ENCODE data around the gene ADAM10. TPM values are rescaled to one million over a fixed set of nuclear protein-coding genes. Genes with fewer than 3 reads are reported as not detected.

ADAM10 gene
- total RNA-seq, 2 donors from 2014 or later: 191 to 211 TPM

DNA sequence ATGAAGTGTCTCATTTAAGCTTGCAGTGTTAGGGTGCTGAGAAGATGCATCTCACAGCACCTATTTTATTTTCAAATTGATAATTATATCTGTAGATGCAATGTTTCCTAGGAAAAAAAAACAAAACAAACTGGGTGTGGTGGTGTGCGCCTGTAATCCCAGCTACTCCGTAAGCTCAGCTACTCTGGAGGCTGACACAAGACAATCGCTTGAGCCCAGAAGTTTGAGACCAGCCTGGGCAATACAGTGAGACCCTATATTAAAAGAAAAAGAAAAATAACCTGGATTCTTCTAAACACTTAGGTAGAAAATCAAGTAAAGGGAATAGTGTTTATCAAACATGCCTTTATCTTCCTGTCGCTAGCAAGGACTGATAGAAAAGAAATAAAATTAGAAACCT lies 23.5 kb upstream of the ADAM10 start:
- no peaks in the 10 kb centered on the region for H3K36me3 ChIP-seq (ENCODE audit: control insufficient read depth, insufficient read depth, low read length)
- no peak overlapping the region for H3K4me3 Mint-ChIP-seq
- H3K9ac ChIP-seq (ENCODE audit: extremely low read depth, low read length, poor library complexity, severe bottlenecking): peak overlapping the region; percentile 26
- H3K9me3 Mint-ChIP-seq: no peaks in the 10 kb centered on the region
- no peaks in the 10 kb centered on the region for H3K4me1 ChIP-seq (ENCODE audit: control insufficient read depth, insufficient read depth, low read length)
- no peaks in the 10 kb centered on the region for H3K27me3 ChIP-seq (ENCODE audit: control insufficient read depth, insufficient read depth, low read length, poor library complexity, severe bottlenecking)
- H3K27me3 Mint-ChIP-seq (ENCODE audit: insufficient read depth): no peaks in the 10 kb centered on the region
- no peak for DNase-seq
- no peak overlapping the region for H3K27ac Mint-ChIP-seq
- WGBS, 2 experiments (ENCODE audit: insufficient coverage in 1 of 2, insufficient read length in 1 of 2): 90 to 92% methylated on average over 4 of the region's 4 CpGs
- H3K4me1 Mint-ChIP-seq: peaks cover 15% of the 10 kb centered on the region
- H3K4me3 ChIP-seq (ENCODE audit: low read length): peak overlapping the region; percentile 99
- no peak for TF ChIP-seq CTCF (conservative IDR thresholded peaks at IDR 0.05)
- H3K27ac ChIP-seq (ENCODE audit: low read depth, low read length): no peak overlapping the region
- H3K9me3 ChIP-seq (ENCODE audit: control insufficient read depth, low read length): no peaks in the 10 kb centered on the region
- peaks cover 3% of the 10 kb centered on the region for H3K36me3 Mint-ChIP-seq (ENCODE audit: low read depth)

DNA sequence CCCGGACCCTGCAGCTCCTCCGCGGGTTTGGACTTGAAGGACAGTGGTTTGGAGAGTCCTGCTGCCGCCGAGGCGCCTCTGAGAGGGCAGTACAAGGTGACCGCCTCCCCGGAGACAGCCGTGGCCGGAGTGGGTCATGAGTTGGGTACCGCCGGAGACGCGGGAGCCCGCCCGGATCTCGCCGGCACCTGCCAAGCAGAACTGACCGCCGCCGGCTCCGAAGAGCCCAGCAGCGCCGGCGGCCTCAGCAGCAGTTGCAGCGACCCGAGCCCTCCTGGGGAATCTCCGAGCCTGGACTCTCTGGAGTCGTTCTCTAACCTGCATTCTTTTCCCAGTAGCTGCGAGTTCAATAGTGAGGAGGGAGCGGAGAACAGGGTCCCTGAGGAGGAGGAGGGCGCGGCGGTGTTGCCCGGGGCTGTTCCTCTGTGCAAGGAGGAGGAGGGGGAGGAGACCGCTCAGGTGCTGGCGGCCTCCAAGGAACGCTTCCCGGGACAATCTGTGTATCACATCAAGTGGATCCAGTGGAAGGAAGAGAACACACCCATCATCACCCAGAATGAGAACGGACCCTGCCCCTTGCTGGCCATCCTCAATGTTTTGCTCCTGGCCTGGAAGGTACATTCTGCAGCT lies 22.2 kb upstream of the ADAM10 start:
- Histone ChIP-seq H3K36me3 (ENCODE audit: control insufficient read depth, insufficient read depth, low read length) (no peaks in the 10 kb centered on the region), H3K9ac (ENCODE audit: extremely low read depth, low read length, poor library complexity, severe bottlenecking) (peak overlapping the region; percentile 40), H3K27me3 (ENCODE audit: control insufficient read depth, insufficient read depth, low read length, poor library complexity, severe bottlenecking) (no peaks in the 10 kb centered on the region), H3K9me3 (ENCODE audit: control insufficient read depth, low read length) (no peaks in the 10 kb centered on the region), H3K27ac (ENCODE audit: low read depth, low read length) (peak overlapping the region; percentile 89), H3K4me3 (ENCODE audit: low read length) (peak overlapping the region; percentile 99), H3K4me1 (ENCODE audit: control insufficient read depth, insufficient read depth, low read length) (no peaks in the 10 kb centered on the region)
- DNase-seq: peak; percentile 83
- no peaks in the 10 kb centered on the region for H3K27me3 Mint-ChIP-seq (ENCODE audit: insufficient read depth)
- H3K36me3 Mint-ChIP-seq (ENCODE audit: low read depth): no peaks in the 10 kb centered on the region
- WGBS, 2 experiments (ENCODE audit: insufficient coverage in 1 of 2, insufficient read length in 1 of 2): 0% methylated on average over 8 to 39 of the region's 40 CpGs
- H3K27ac Mint-ChIP-seq: peak overlapping the region; percentile 92
- no peak overlapping the region for H3K4me3 Mint-ChIP-seq
- peaks cover 15% of the 10 kb centered on the region for H3K4me1 Mint-ChIP-seq
- no peaks in the 10 kb centered on the region for H3K9me3 Mint-ChIP-seq
- TF ChIP-seq CTCF (conservative IDR thresholded peaks at IDR 0.05): no peak

DNA sequence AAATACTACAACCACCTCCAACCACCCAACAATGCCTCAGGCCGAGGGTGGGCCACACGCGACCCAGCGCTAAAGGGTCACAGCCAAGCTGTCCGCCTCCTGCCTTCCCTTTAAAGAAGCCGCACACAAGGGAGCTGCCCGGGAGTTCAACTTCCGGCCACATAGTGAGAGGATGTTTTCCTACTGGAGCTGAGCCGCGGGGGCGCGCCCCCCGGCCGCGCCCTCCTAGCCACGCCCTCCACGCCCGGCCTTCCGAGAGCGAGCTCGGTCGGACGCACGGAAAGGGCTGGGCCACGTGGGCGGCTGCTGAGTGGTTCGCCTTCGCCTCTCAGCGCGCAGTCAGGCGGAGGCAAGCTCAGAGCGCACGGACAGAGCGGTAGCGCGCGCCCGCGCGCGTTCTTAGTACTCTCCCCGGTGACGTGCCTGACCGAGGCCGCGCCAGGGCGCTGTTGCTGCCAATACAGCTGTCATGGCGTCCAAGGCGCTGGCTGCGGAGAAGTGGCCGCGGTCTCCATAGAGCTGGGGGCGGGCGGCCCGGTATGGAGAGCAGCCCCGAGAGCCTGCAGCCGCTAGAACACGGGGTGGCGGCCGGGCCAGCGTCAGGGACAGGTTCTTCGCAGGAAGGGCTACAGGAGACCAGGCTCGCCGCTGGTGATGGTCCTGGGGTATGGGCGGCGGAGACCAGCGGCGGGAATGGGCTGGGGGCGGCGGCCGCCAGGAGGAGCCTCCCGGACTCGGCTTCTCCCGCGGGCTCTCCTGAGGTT lies 21.5 kb upstream of the ADAM10 start, which contains the start of gene MINDY2:
Gene MINDY2 (plus strand): TSS at position 446 of the 764 bp plus-strand sequence. CDS start 94 bp downstream, at position 540.
- DNase-seq: peak; percentile 98
- H3K27me3 ChIP-seq (ENCODE audit: control insufficient read depth, insufficient read depth, low read length, poor library complexity, severe bottlenecking): no peaks in the 10 kb centered on the region
- Mint-ChIP-seq H3K36me3 (ENCODE audit: low read depth) (no peaks in the 10 kb centered on the region), H3K9me3 (no peaks in the 10 kb centered on the region), H3K27ac (peak within 1 kb of the TSS; percentile 96), H3K27me3 (ENCODE audit: insufficient read depth) (no peaks in the 10 kb centered on the region), H3K4me1 (peaks cover 15% of the 10 kb centered on the region), H3K4me3 (no peak within 1 kb of the TSS)
- TF ChIP-seq CTCF (conservative IDR thresholded peaks at IDR 0.05): peak; percentile 69
- WGBS, 2 experiments (ENCODE audit: insufficient coverage in 1 of 2, insufficient read length in 1 of 2): 0 to 1% methylated on average over 17 to 75 of the region's 75 CpGs
- no peaks in the 10 kb centered on the region for H3K4me1 ChIP-seq (ENCODE audit: control insufficient read depth, insufficient read depth, low read length)
- peak within 1 kb of the TSS; percentile 89 for H3K27ac ChIP-seq (ENCODE audit: low read depth, low read length)
- H3K36me3 ChIP-seq (ENCODE audit: control insufficient read depth, insufficient read depth, low read length): no peaks in the 10 kb centered on the region
- peak within 1 kb of the TSS; percentile 40 for H3K9ac ChIP-seq (ENCODE audit: extremely low read depth, low read length, poor library complexity, severe bottlenecking)
- H3K4me3 ChIP-seq (ENCODE audit: low read length): peak within 1 kb of the TSS; percentile 99
- no peaks in the 10 kb centered on the region for H3K9me3 ChIP-seq (ENCODE audit: control insufficient read depth, low read length)
